Activated T-cell treated with anti-CD3 and anti-CD28 coated beads, Interleukin-2, amount 50 U/mL, for 1 hour (primary cell): ENCODE measurements around the gene SCN5A.

Source experiments
- DNase-seq: peaks from one replicate; pipeline ENCODE4 v3.0.0-alpha.2; 2020

SCN5A gene

GRCh38 chr3:38599886-38600285 is 49.6 kb downstream of the SCN5A start:
- DNase-seq = no peak

- DNase-seq = no peak
These were observed 50.7 kb downstream of the SCN5A start for GRCh38 chr3:38598791-38599190.

- no peak for DNase-seq
These were observed 51.9 kb downstream of the SCN5A start for GRCh38 chr3:38597502-38598060.

GRCh38 chr3:38595393-38595792 is 54.1 kb downstream of the SCN5A start:
- DNase-seq = no peak

- DNase-seq = no peak
These were observed 59.0 kb downstream of the SCN5A start for GRCh38 chr3:38590521-38590920.

GRCh38 chr3:38588995-38589937 is 60.2 kb downstream of the SCN5A start:
- no peak for DNase-seq

GRCh38 chr3:38588371-38588971 is 61.0 kb downstream of the SCN5A start:
- DNase-seq = no peak

- no peak for DNase-seq
These were observed 61.8 kb downstream of the SCN5A start for GRCh38 chr3:38587548-38588131.

- DNase-seq = no peak
These were observed 62.7 kb downstream of the SCN5A start for GRCh38 chr3:38586546-38587520.

GRCh38 chr3:38585791-38586420 is 63.6 kb downstream of the SCN5A start:
- no peak for DNase-seq

- no peak for DNase-seq
These were observed 65.8 kb downstream of the SCN5A start for GRCh38 chr3:38583688-38584087.

- DNase-seq = no peak
These were observed 66.4 kb downstream of the SCN5A start for GRCh38 chr3:38582941-38583645.

- DNase-seq = no peak
These were observed 67.2 kb downstream of the SCN5A start for GRCh38 chr3:38582316-38582715.

GRCh38 chr3:38581774-38582173 is 67.7 kb downstream of the SCN5A start:
- DNase-seq = no peak

- no peak for DNase-seq
These were observed 68.8 kb downstream of the SCN5A start for GRCh38 chr3:38580450-38581382.

- no peak for DNase-seq
These were observed 69.7 kb downstream of the SCN5A start for GRCh38 chr3:38579551-38580449.

- DNase-seq = no peak
These were observed 70.3 kb downstream of the SCN5A start for GRCh38 chr3:38579141-38579540.

- DNase-seq = no peak
These were observed 70.9 kb downstream of the SCN5A start for GRCh38 chr3:38578551-38578950.

- no peak for DNase-seq
These were observed 71.4 kb downstream of the SCN5A start for GRCh38 chr3:38578081-38578475.
